Lower leg skin (tissue), 4 donors: Measurements from ENCODE around the gene CLMN. TPM values are rescaled to one million over a fixed set of nuclear protein-coding genes. Genes with fewer than 3 reads are reported as not detected.
A peak's percentile ranks its signal among the peaks of the same experiment; 100 is the strongest.

ENCODE experiments used
- DNase-seq, 2 donors: peaks; one replicate each; pipeline ENCODE4 v3.0.0-alpha.2; 2019; ENCODE audit warnings: low spot score in 2 of 2
- H3K4me3 ChIP-seq: fragments of 200-600 bp; sonication (generic); 2 replicates; pipeline ENCODE4 v1.5.1; 2017; ENCODE audit warnings: mild to moderate bottlenecking, low read depth; ENCODE audit not compliant: poor library complexity, severe bottlenecking
- POLR2A ChIP-seq, 2 donors: fragments of 450-650 bp; IDR thresholded peaks; one replicate each; pipeline ENCODE4 v1.6.1; 2016 to 2017; ENCODE audit warnings: antibody characterized with exemption in 2 of 2, mild to moderate bottlenecking in 1 of 2, moderate library complexity in 1 of 2
- WGBS, 2 donors: methylation state at CpG; one replicate each; pipeline ENCODE4 v1.1.5; 2018; 5-methylcytosine and 5-hydroxymethylcytosine counted together
- intact Hi-C: fragments of 100-400 bp; cut with DNase I; formaldehyde crosslinking; loops from one replicate; pipeline ENCODE4 v1.15.0; 2023; ENCODE audit warnings: low total_unique reads
- total RNA-seq, 4 donors: library from RNA; depleted of rRNA; stranded (reverse); fragments of >200 nt; gene quantifications; one replicate each; pipeline ENCODE4 v1.1.0, GENCODE V29; 2016
- TF ChIP-seq, protein P1 (sequence below), 3 donors: fragments of 450-650 bp; IDR thresholded peaks; one replicate each; pipeline ENCODE4 v1.5.1; 2016; ENCODE audit warnings: antibody characterized with exemption in 3 of 3, mild to moderate bottlenecking in 3 of 3, moderate library complexity in 2 of 3

CLMN gene
- total RNA-seq, 4 donors from 2014 or later, result 5.6 to 7.6 (median 7.2) TPM

GRCh38 chr14:95272057-95272456 lies 47.7 kb downstream of the CLMN start:
- DNase-seq, result peak in 1 of 2 donors; percentile 34
- intact Hi-C loops, result no loop called here
- H3K4me3 ChIP-seq, result no peak overlapping the region
- TF ChIP-seq, protein P1, sequence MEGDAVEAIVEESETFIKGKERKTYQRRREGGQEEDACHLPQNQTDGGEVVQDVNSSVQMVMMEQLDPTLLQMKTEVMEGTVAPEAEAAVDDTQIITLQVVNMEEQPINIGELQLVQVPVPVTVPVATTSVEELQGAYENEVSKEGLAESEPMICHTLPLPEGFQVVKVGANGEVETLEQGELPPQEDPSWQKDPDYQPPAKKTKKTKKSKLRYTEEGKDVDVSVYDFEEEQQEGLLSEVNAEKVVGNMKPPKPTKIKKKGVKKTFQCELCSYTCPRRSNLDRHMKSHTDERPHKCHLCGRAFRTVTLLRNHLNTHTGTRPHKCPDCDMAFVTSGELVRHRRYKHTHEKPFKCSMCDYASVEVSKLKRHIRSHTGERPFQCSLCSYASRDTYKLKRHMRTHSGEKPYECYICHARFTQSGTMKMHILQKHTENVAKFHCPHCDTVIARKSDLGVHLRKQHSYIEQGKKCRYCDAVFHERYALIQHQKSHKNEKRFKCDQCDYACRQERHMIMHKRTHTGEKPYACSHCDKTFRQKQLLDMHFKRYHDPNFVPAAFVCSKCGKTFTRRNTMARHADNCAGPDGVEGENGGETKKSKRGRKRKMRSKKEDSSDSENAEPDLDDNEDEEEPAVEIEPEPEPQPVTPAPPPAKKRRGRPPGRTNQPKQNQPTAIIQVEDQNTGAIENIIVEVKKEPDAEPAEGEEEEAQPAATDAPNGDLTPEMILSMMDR (IDR thresholded peaks at IDR 0.05), result no peak
- TF ChIP-seq POLR2A (IDR thresholded peaks at IDR 0.05), result no peak
- 80 to 83% methylated on average over 5 of the region's 5 CpGs for WGBS, 2 donors

- H3K4me3 ChIP-seq, result no peak overlapping the region
- TF ChIP-seq POLR2A (IDR thresholded peaks at IDR 0.05), result no peak
- TF ChIP-seq, protein P1 (IDR thresholded peaks at IDR 0.05), result no peak
- intact Hi-C loops, result no loop called here
- no peak for DNase-seq
- WGBS, 2 donors, result 73 to 82% methylated on average over 2 of the region's 2 CpGs
Measured at GRCh38 chr14:95270203-95270602, 49.5 kb downstream of the CLMN start.

DNA sequence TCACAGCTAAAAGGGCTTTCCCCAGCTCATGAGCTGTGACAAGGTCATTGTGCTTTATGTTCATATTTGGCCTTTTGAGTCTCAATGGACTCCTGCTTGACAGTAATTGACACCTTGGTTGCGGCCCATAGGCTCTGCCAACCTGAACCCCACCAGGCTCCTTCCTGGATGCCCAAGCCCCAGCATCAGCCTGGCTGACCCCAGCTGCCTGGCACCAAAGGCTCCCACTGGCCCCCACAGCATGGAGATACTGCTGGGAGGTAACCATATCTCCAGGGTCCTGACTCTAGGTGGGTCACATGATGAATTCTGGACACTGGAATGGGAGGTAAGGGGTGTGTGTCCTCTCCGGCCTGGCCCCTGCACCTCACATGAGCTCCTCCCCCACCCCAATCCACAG lies 50.2 kb downstream of the CLMN start:
- no peak for TF ChIP-seq POLR2A (IDR thresholded peaks at IDR 0.05)
- TF ChIP-seq, protein P1 (IDR thresholded peaks at IDR 0.05), result no peak
- DNase-seq, result peak in 1 of 2 donors; percentile 82
- 84 to 93% methylated on average over 2 of the region's 2 CpGs for WGBS, 2 donors
- intact Hi-C loops, result no loop called here
- H3K4me3 ChIP-seq, result no peak overlapping the region

DNA sequence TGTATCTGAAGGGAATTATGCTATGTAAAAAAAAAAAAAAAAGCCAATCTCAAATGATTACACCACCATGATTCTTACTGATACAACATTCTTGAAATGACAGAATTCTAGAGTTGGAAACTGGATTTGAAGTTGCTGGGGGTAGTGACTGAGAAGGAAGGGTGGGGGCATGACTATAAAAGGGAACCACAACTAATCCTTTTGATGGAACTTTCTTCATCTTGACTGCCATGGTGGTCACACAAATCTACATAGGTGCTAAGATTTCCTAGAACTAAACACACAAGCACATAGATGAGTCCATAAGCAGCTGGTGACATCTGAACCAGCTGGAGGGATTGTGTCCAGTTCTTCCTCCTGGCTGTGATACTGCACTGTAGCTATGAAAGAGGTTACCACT lies 51.4 kb downstream of the CLMN start:
- TF ChIP-seq, protein P1 (IDR thresholded peaks at IDR 0.05), result no peak
- no peak for TF ChIP-seq POLR2A (IDR thresholded peaks at IDR 0.05)
- intact Hi-C loops, result no loop called here
- DNase-seq, result no peak
- no peak overlapping the region for H3K4me3 ChIP-seq

GRCh38 chr14:95267306-95267705 lies 52.4 kb downstream of the CLMN start:
- WGBS, 2 donors, result 37 to 48% methylated on average over 4 of the region's 4 CpGs
- no peak for DNase-seq
- H3K4me3 ChIP-seq, result no peak overlapping the region
- TF ChIP-seq POLR2A (IDR thresholded peaks at IDR 0.05), result no peak
- TF ChIP-seq, protein P1 (IDR thresholded peaks at IDR 0.05), result no peak
- intact Hi-C loops, result no loop called here
